ENCODE measurements around the gene COL4A1.

DNA sequence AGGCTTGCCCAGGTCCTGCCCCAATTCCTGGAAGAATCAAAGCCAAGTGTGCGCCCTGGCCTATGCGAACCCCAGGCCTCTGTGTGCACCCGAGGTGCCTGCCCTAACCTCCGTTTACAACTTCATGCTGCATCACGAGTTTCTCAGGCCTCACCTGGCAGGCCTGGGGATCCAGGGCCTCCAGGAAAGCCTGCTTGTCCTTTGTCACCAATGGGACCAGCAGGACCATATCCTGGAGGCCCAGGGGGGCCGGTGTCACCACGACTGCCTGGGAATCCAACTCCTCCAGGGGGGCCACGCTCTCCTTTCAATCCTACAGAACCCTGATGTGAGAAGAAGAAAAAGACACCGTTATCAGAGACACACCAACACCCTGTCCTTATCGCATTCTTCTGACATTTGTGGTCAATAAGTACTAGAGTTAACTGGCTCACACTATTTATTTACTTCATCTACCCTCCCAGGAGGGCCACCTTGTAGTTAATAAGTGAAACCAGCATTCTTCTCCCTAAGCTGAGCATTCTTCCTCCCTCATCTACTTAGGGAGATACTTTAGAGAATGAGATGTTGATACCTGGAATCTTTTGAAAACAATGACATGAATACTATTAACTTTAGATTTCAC lies 120.6 kb downstream of the COL4A1 start:
- TF ChIP-seq, protein P1, sequence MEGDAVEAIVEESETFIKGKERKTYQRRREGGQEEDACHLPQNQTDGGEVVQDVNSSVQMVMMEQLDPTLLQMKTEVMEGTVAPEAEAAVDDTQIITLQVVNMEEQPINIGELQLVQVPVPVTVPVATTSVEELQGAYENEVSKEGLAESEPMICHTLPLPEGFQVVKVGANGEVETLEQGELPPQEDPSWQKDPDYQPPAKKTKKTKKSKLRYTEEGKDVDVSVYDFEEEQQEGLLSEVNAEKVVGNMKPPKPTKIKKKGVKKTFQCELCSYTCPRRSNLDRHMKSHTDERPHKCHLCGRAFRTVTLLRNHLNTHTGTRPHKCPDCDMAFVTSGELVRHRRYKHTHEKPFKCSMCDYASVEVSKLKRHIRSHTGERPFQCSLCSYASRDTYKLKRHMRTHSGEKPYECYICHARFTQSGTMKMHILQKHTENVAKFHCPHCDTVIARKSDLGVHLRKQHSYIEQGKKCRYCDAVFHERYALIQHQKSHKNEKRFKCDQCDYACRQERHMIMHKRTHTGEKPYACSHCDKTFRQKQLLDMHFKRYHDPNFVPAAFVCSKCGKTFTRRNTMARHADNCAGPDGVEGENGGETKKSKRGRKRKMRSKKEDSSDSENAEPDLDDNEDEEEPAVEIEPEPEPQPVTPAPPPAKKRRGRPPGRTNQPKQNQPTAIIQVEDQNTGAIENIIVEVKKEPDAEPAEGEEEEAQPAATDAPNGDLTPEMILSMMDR (IDR thresholded peaks at IDR 0.05) = no peak
- no peak for TF ChIP-seq POLR2AphosphoS5 (IDR thresholded peaks at IDR 0.05)
- no peak for TF ChIP-seq POLR2A (IDR thresholded peaks at IDR 0.05)
